HG02588 (cell line): ENCODE measurements around the gene SLC22A31.

ENCODE experiments used
- ATAC-seq: cut with Tn5 transposase; IDR thresholded peaks from one replicate; pipeline ENCODE4 v1.9.1; 2021; ENCODE audit warnings: mild to moderate bottlenecking, moderate library complexity; ENCODE audit not compliant: unreplicated experiment

SLC22A31 gene

GRCh38 chr16:89152831-89153700 lies 47.3 kb downstream of the SLC22A31 start:
- ATAC-seq: no peak

GRCh38 chr16:89150981-89151380 lies 49.4 kb downstream of the SLC22A31 start:
- ATAC-seq: no peak

- no peak for ATAC-seq
Measured at GRCh38 chr16:89150090-89150835, 50.1 kb downstream of the SLC22A31 start.

- ATAC-seq: no peak
Measured at GRCh38 chr16:89149386-89149785, 51.0 kb downstream of the SLC22A31 start.

GRCh38 chr16:89147085-89147817 lies 53.1 kb downstream of the SLC22A31 start:
- ATAC-seq: no peak

- ATAC-seq: no peak
Measured at GRCh38 chr16:89146211-89147005, 53.9 kb downstream of the SLC22A31 start.
